H7 (cell line): Measurements from ENCODE around the gene WDR33. TPM values are rescaled to one million over a fixed set of nuclear protein-coding genes. Genes with fewer than 3 reads are reported as not detected.
A peak's percentile ranks its signal among the peaks of the same experiment; 100 is the strongest.
"Not testable (repeated sequence)": the region's sequence is repeated elsewhere in the genome, so short reads cannot be mapped to it uniquely, and the experiment has no call there.

Source experiments
- DNase-seq: peaks from one replicate; pipeline ENCODE4 v3.0.0; 2012
- H3K27me3 ChIP-seq: 2 replicates; pipeline ENCODE4 v1.6.0; 2011; ENCODE audit warnings: mild to moderate bottlenecking, low read length; ENCODE audit not compliant: control insufficient read depth, insufficient read depth
- H3K36me3 ChIP-seq: replicated peaks from 2 replicates; pipeline ENCODE4 v1.5.1; 2011; ENCODE audit warnings: low read length; ENCODE audit not compliant: control insufficient read depth, insufficient read depth
- H3K4me3 ChIP-seq: 2 replicates; pipeline ENCODE4 v1.5.1; 2011; ENCODE audit warnings: low read depth, mild to moderate bottlenecking, control low read depth, low read length, moderate library complexity; ENCODE audit not compliant: insufficient read depth
- total RNA-seq: library from RNA; depleted of rRNA; stranded (reverse); fragments of >200 nt; shearing (Covaris generic); gene quantifications from 2 replicates; pipeline ENCODE4 v1.2.3, GENCODE V29; 2014

Gene WDR33
- total RNA-seq, 1 experiment from 2014 or later, result 43.3 TPM

- H3K27me3 ChIP-seq, result no peaks in the 10 kb centered on the region
- DNase-seq, result no peak
- no peak overlapping the region for H3K4me3 ChIP-seq
- H3K36me3 ChIP-seq, result no peaks in the 10 kb centered on the region
Observed at GRCh38 chr2:127820080-127820668, 9.2 kb upstream of the WDR33 start.

DNA sequence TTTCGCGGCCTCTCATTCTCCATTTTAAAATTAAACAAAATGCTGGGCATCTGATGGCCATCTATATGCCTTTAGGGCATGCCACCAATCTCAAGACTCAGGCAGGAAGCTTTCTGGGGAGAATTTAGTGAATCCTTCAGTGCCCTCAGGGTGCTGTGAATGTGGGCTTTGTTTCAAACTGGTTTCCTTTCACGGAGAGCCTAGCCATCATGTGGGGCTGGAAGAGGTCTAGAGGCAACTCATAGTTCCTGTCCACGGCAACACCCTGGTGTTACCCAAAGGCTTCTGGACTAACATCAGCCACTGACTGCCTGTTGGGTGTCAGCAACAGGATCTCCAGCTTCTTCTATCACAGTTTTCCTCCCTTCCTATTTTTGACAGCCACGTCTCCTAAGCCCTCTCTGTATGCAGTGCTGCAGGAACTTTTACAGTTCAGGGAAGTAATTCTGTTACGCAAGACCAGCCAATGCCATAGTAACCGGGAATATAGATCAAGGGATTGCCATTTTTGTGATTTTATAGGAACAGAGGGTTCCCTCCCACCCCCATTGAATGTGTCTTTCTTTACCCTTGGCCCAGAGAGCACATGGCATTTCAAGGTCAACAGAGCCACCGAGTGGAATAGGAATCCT lies 7.9 kb upstream of the WDR33 start:
- DNase-seq, result no peak
- no peaks in the 10 kb centered on the region for H3K36me3 ChIP-seq
- H3K27me3 ChIP-seq, result no peaks in the 10 kb centered on the region
- no peak overlapping the region for H3K4me3 ChIP-seq

GRCh38 chr2:127818241-127818640 lies 7.3 kb upstream of the WDR33 start:
- no peaks in the 10 kb centered on the region for H3K36me3 ChIP-seq
- no peak overlapping the region for H3K4me3 ChIP-seq
- DNase-seq, result no peak
- H3K27me3 ChIP-seq, result no peaks in the 10 kb centered on the region

DNA sequence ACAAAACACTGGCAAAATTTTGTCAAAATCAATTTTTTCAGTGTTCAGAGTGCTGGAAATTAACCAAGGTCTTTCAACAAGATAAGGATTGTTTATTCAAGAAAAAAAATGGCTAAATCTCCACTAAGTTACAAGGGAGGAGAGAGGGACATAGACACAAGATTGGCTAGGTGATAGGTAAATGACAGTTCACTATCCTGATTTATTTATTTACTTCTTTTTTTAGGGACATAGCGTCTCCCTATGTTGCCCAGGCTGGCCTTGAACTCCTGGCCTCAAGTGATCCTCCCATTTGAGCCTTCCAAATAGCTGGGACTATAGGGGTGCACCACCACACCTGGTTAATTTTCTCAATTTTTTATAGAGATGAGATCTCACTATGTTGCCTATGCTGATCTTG lies 3.7 kb upstream of the WDR33 start:
- Histone ChIP-seq H3K27me3 (no peaks in the 10 kb centered on the region), H3K4me3 (no peak overlapping the region), H3K36me3 (no peaks in the 10 kb centered on the region)
- DNase-seq, result no peak

- not testable (repeated sequence) for H3K4me3 ChIP-seq, H3K36me3 ChIP-seq, H3K27me3 ChIP-seq, DNase-seq
Observed at GRCh38 chr2:127812441-127812840, 1.5 kb upstream of the WDR33 start.

- DNase-seq, result no peak
- no peaks in the 10 kb centered on the region for H3K27me3 ChIP-seq
- H3K4me3 ChIP-seq, result peak overlapping the region; percentile 59
- no peaks in the 10 kb centered on the region for H3K36me3 ChIP-seq
Observed at GRCh38 chr2:127811397-127812321, 688 bp upstream of the WDR33 start.

DNA sequence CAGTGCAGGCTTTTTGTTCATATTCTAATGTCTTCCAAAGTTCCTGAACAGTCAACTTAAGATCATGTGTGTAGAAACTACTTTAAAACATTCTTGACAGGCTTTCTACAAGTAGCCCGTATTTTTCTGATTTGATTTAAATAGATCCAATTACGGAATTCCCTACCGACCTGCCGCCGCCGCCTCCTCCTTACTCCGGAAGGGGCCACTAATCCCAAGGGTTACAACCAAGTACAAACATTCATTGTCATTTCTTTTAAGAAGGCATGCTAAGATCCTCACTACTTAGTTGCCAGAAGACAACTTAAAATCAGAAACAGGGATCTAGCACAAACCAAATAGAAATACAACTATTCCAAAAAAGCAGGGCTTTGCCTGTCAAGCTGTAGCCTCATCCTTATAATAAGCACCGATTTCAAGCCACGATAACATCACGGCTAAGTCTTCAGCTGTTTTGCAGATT lies 784 bp downstream of the WDR33 start:
- DNase-seq, result peak; percentile 64
- no peaks in the 10 kb centered on the region for H3K36me3 ChIP-seq
- H3K27me3 ChIP-seq, result no peaks in the 10 kb centered on the region
- H3K4me3 ChIP-seq, result peak overlapping the region; percentile 59

DNA sequence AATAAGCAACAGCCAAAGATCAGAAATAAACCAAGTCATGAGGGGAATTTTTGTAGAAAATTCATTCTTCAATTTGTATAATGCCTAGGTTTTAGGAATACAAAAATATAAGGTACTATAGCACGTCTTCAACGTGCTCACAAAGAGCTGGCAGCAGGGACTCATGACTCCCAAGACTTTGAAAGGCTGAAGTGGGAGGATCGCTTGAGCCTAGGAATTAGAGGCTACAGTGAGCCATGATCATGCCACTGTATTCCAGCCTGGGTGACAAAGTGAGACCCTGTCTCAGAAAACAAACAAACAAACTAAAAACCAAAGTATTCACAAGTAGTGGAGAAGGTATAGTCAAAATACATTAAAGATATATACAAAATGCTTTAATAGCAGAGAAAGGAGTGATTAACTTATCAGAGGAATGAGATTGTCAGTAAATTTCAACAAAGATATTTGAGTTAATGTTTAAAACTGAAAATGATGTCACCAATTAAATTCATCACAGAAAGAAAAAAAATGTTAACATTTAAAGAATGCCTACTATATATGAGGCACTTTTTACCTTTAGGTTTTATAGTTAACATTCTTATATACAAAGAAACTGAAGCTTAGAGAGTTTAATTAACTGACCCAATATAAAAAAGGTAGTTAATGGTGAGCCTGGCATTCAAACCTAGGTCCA lies 3.2 kb downstream of the WDR33 start:
- no peak for DNase-seq
- Histone ChIP-seq H3K36me3 (no peaks in the 10 kb centered on the region), H3K27me3 (no peaks in the 10 kb centered on the region), H3K4me3 (no peak overlapping the region)

DNA sequence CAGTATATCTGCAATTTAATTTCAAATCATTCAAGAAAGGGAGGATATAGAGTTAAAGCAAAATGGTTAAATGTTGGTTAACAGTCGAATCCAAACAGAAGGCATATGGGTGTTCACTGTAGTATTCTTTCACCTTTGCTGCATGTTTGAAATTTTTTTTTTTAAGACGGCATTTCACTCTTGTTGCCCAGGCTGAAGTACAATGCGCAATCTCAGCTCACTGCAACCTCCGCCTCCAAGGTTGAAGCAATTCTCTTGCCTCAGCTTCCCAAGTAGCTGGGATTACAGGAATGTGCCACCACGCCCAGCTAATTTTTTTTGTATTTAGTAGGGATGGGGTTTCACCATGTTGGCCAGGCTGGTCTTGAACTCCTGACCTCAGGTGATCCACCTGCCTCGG lies 4.1 kb downstream of the WDR33 start:
- not testable (repeated sequence) for H3K4me3 ChIP-seq, H3K27me3 ChIP-seq, H3K36me3 ChIP-seq, DNase-seq

DNA sequence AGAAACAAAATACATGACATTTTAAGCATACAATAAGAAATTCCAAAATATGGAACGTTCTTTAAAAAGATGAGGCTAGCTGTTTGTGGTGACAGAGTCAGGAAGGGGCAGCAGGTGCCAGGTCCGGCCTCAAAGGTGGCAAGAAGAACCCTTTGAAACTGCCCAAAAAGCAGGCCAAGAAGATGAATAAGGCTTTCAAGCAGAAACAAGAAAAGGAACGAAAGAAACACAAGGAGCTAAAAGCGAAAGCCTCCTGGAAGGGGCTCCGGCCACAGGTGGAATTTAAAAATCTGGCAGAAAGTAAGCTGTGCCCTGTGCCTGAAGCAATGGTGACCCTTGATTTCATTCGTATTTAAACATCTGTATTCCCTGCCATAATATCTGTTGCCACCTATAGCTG lies 5.5 kb downstream of the WDR33 start:
- no peaks in the 10 kb centered on the region for H3K27me3 ChIP-seq
- DNase-seq, result no peak
- no peak overlapping the region for H3K4me3 ChIP-seq
- no peaks in the 10 kb centered on the region for H3K36me3 ChIP-seq

DNA sequence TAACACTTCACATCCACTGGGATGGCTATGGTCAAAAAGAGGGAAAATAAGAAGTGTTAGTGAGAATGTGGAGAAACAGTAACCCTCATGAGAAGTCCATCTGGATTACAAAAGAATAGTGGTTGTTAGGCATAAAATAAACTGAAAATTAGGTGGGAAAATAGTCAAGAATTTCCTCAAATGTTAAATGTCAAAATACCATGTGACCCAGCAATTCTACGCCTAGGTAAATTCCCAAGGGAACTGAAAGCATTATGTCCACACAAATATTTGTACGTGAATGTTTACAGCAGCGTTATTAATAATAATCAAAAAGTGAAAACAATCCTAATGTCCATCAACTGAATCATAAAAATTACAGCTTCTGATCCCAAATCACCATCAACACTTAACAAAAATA lies 11.0 kb downstream of the WDR33 start:
- no peak for DNase-seq
- Histone ChIP-seq H3K36me3 (no peaks in the 10 kb centered on the region), H3K4me3 (no peak overlapping the region), H3K27me3 (no peaks in the 10 kb centered on the region)

GRCh38 chr2:127796389-127796788 lies 14.6 kb downstream of the WDR33 start:
- no peak overlapping the region for H3K4me3 ChIP-seq
- H3K36me3 ChIP-seq, result no peaks in the 10 kb centered on the region
- no peak for DNase-seq

GRCh38 chr2:127794901-127795300 lies 16.1 kb downstream of the WDR33 start:
- not testable (repeated sequence) for H3K27me3 ChIP-seq, H3K4me3 ChIP-seq, DNase-seq, H3K36me3 ChIP-seq

More at GRCh38 chr2:127796389-127796788, 14.6 kb downstream of the WDR33 start:
- no peaks in the 10 kb centered on the region for H3K27me3 ChIP-seq

GRCh38 chr2:127792805-127793204 lies 18.2 kb downstream of the WDR33 start:
- no peaks in the 10 kb centered on the region for H3K27me3 ChIP-seq
- no peaks in the 10 kb centered on the region for H3K36me3 ChIP-seq
- DNase-seq, result no peak
- no peak overlapping the region for H3K4me3 ChIP-seq
